Smooth muscle cell (in vitro differentiated cells): ENCODE results near the gene KRTAP4-11. TPM values are rescaled to one million over a fixed set of nuclear protein-coding genes. Genes with fewer than 3 reads are reported as not detected.
"Not testable (repeated sequence)": the region's sequence is repeated elsewhere in the genome, so short reads cannot be mapped to it uniquely, and the experiment has no call there.

ENCODE experiments used
- DNase-seq: peaks from one replicate; lab custom pipeline; 2025; ENCODE audit not compliant: unreplicated experiment; lab: John Stamatoyannopoulos, UW
- H2AFZ ChIP-seq: fragments of 200-600 bp; sonication (generic); 2 replicates; pipeline ENCODE4 v1.6.0; 2016; ENCODE audit warnings: antibody characterized with exemption, low read depth, mild to moderate bottlenecking
- H3F3A ChIP-seq: fragments of 200-600 bp; sonication (generic); 2 replicates; pipeline ENCODE4 v1.6.0; 2017; ENCODE audit warnings: antibody characterized with exemption, low read depth
- H3K27ac ChIP-seq: fragments of 200-600 bp; sonication (generic); 2 replicates; pipeline ENCODE4 v1.5.1; 2016; ENCODE audit warnings: low read depth, mild to moderate bottlenecking
- H3K27me3 ChIP-seq: fragments of 200-600 bp; sonication (generic); 2 replicates; pipeline ENCODE4 v1.6.1; 2016; ENCODE audit warnings: low read depth, mild to moderate bottlenecking
- H3K36me3 ChIP-seq: fragments of 200-600 bp; sonication (generic); 2 replicates; pipeline ENCODE4 v1.5.1; 2016; ENCODE audit warnings: low read depth
- H3K4me1 ChIP-seq: fragments of 200-600 bp; sonication (generic); 2 replicates; pipeline ENCODE4 v1.5.1; 2016; ENCODE audit warnings: low read depth
- H3K4me2 ChIP-seq: fragments of 200-600 bp; sonication (generic); 2 replicates; pipeline ENCODE4 v1.6.0; 2016; ENCODE audit warnings: mild to moderate bottlenecking
- H3K4me3 ChIP-seq: fragments of 200-600 bp; sonication (generic); 2 replicates; pipeline ENCODE4 v1.5.1; 2016; ENCODE audit warnings: mild to moderate bottlenecking
- H3K79me2 ChIP-seq: fragments of 200-600 bp; sonication (generic); 2 replicates; pipeline ENCODE4 v1.6.0; 2016; ENCODE audit warnings: low read depth, mild to moderate bottlenecking
- H3K9ac ChIP-seq: fragments of 200-600 bp; sonication (generic); 2 replicates; pipeline ENCODE4 v1.6.0; 2016; ENCODE audit warnings: low read depth
- H3K9me3 ChIP-seq: fragments of 200-600 bp; sonication (generic); replicated peaks from 2 replicates; pipeline ENCODE4 v1.5.1; 2016; ENCODE audit warnings: low read depth
- H4K20me1 ChIP-seq: fragments of 200-600 bp; sonication (generic); 2 replicates; pipeline ENCODE4 v1.6.0; 2016; ENCODE audit warnings: low read depth
- WGBS: methylation state at CpG from one replicate; pipeline ENCODE4 v1.1.7; 2016; ENCODE audit warnings: low lambda C conversion rate; 5-methylcytosine and 5-hydroxymethylcytosine counted together
- polyA plus RNA-seq: library from polyadenylated mRNA; unstranded; fragments of >200 nt; fragmentation: Nextera tagmentation; extraction: Ambion mirVana; gene quantifications from 2 replicates; pipeline ENCODE4 v1.2.1, GENCODE V29; 2016
- total RNA-seq: library from RNA; depleted of rRNA; stranded (reverse); fragments of >200 nt; gene quantifications from 2 replicates; pipeline ENCODE4 v1.2.3, GENCODE V29; 2014
- TF ChIP-seq, protein P1 (sequence below): fragments of 200-600 bp; sonication (generic); IDR thresholded peaks from 2 replicates; pipeline ENCODE4 v1.5.1; 2017; ENCODE audit warnings: borderline replicate concordance, mild to moderate bottlenecking, antibody characterized with exemption; ENCODE audit not compliant: insufficient read depth, poor library complexity, severe bottlenecking

Gene KRTAP4-11
- total and polyA plus RNA-seq, 2 experiments from 2014 or later = not detected

- TF ChIP-seq, protein P1, sequence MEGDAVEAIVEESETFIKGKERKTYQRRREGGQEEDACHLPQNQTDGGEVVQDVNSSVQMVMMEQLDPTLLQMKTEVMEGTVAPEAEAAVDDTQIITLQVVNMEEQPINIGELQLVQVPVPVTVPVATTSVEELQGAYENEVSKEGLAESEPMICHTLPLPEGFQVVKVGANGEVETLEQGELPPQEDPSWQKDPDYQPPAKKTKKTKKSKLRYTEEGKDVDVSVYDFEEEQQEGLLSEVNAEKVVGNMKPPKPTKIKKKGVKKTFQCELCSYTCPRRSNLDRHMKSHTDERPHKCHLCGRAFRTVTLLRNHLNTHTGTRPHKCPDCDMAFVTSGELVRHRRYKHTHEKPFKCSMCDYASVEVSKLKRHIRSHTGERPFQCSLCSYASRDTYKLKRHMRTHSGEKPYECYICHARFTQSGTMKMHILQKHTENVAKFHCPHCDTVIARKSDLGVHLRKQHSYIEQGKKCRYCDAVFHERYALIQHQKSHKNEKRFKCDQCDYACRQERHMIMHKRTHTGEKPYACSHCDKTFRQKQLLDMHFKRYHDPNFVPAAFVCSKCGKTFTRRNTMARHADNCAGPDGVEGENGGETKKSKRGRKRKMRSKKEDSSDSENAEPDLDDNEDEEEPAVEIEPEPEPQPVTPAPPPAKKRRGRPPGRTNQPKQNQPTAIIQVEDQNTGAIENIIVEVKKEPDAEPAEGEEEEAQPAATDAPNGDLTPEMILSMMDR = no peak
- Histone ChIP-seq H3K79me2 (no peaks in the 10 kb centered on the region), H3K27ac (peak overlapping the region; percentile 53), H3K9ac (no peak overlapping the region), H3K9me3 (peaks cover 2% of the 10 kb centered on the region), H3K4me1 (no peaks in the 10 kb centered on the region), H3K4me3 (no peak overlapping the region), H3K4me2 (no peak overlapping the region), H3K36me3 (no peaks in the 10 kb centered on the region), H3F3A (no peaks in the 10 kb centered on the region), H2AFZ (no peak overlapping the region), H4K20me1 (no peaks in the 10 kb centered on the region), H3K27me3 (no peaks in the 10 kb centered on the region)
- no peak for DNase-seq
- WGBS = 68% methylated on average over 3 of the region's 3 CpGs
Observed at GRCh38 chr17:41131979-41132378, 13.8 kb upstream of the KRTAP4-11 start.

GRCh38 chr17:41127371-41127770, 9.2 kb upstream of the KRTAP4-11 start:
- H3F3A ChIP-seq = no peaks in the 10 kb centered on the region
- 97% methylated on average over 1 of the region's 1 CpG for WGBS
- H3K9me3 ChIP-seq = no peaks in the 10 kb centered on the region
- TF ChIP-seq, protein P1 = no peak
- H3K4me2 ChIP-seq = no peak overlapping the region
- H3K4me1 ChIP-seq = no peaks in the 10 kb centered on the region
- DNase-seq = no peak
- H3K79me2 ChIP-seq = no peaks in the 10 kb centered on the region
- no peak overlapping the region for H2AFZ ChIP-seq
- H3K36me3 ChIP-seq = no peaks in the 10 kb centered on the region
- no peaks in the 10 kb centered on the region for H3K27me3 ChIP-seq
- no peak overlapping the region for H3K9ac ChIP-seq
- no peak overlapping the region for H3K27ac ChIP-seq
- no peaks in the 10 kb centered on the region for H4K20me1 ChIP-seq
- no peak overlapping the region for H3K4me3 ChIP-seq

DNA sequence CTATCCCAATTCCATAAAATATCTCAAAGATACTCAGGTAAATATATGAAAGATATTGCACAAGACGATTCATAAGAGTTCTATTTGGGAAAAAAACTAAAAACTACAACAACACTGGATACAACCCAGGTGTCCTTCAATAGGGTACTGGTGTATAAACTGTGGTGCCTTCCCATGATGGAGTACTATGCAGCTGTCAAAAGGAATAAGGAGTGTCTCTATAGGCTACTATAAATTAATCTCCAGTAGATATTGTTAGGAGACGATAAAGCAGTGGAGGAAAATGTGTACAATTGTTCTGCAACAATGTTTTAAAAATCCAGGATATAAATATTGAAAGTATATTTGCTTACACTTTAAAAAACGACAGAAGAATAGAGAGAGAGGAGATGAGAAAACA, 8.2 kb upstream of the KRTAP4-11 start:
- 87% methylated on average over 3 of the region's 3 CpGs for WGBS
- H3K27me3 ChIP-seq = no peaks in the 10 kb centered on the region
- TF ChIP-seq, protein P1 = no peak

DNA sequence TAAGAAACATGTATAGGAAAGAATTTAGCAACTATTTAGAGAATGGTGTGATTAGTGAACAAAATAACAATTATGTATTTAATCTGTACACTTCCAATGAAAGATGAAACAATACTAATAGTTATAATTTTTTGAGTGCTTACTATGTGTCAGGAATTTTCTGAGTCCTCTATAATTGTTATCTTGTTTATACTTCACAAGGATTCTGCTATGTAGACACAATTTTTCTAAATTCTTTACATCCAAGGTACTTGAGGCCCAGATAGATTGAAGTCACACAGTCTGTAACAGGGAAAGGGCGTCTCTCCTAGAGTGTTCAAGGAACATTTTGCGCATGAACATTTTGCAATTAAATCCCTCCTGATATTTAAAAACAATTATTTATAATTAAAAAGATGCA, 6.9 kb upstream of the KRTAP4-11 start:
- whole genome bisulfite sequencing = 94% methylated on average over 2 of the region's 2 CpGs
- no peaks in the 10 kb centered on the region for H3K4me1 ChIP-seq
- H3K4me3 ChIP-seq = no peak overlapping the region
- TF ChIP-seq, protein P1 = no peak
- no peaks in the 10 kb centered on the region for H3F3A ChIP-seq
- H3K4me2 ChIP-seq = no peak overlapping the region
- H3K9me3 ChIP-seq = no peaks in the 10 kb centered on the region
- H3K36me3 ChIP-seq = no peaks in the 10 kb centered on the region
- DNase-seq = no peak
- no peak overlapping the region for H2AFZ ChIP-seq
- no peaks in the 10 kb centered on the region for H3K79me2 ChIP-seq
- H3K27me3 ChIP-seq = no peaks in the 10 kb centered on the region
- H3K27ac ChIP-seq = no peak overlapping the region
- H3K9ac ChIP-seq = no peak overlapping the region
- H4K20me1 ChIP-seq = no peaks in the 10 kb centered on the region

More for the DNA sequence above, 8.2 kb upstream of the KRTAP4-11 start:
- Histone ChIP-seq H3F3A (no peaks in the 10 kb centered on the region), H3K4me3 (no peak overlapping the region), H3K9me3 (no peaks in the 10 kb centered on the region), H3K79me2 (no peaks in the 10 kb centered on the region), H3K36me3 (no peaks in the 10 kb centered on the region), H3K27ac (no peak overlapping the region), H2AFZ (no peak overlapping the region), H3K9ac (no peak overlapping the region), H4K20me1 (no peaks in the 10 kb centered on the region), H3K4me2 (no peak overlapping the region), H3K4me1 (no peaks in the 10 kb centered on the region)
- no peak for DNase-seq

DNA sequence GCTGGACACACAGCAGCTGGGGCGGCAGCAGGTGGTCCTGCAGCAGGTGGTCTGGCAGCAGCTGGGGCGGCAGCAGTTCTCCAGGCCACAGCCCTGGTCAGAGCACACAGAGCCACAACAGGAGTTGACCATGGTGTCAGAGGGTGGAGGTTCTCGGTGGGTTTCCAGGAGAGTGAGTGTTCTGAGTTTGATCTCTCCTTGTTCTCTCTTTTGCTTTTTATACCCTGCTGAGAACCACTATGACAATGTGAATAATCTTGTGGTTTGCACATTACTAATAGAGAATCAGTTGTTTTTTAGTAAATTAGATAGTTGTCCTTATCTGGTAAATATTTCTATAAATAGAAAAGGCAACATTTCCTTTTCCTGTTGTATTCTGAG, 5.8 kb upstream of the KRTAP4-11 start, which contains the start of gene KRTAP4-12:
Gene KRTAP4-12 (minus strand): TSS at position 192 of the 381 bp plus-strand sequence. CDS start 60 bp downstream, at position 132.
- WGBS = 87% methylated on average over 3 of the region's 3 CpGs
- not testable (repeated sequence) for H2AFZ ChIP-seq, H4K20me1 ChIP-seq, H3K9ac ChIP-seq, H3K4me3 ChIP-seq, H3K79me2 ChIP-seq, H3F3A ChIP-seq, H3K36me3 ChIP-seq, H3K9me3 ChIP-seq, H3K27ac ChIP-seq, DNase-seq, H3K27me3 ChIP-seq, H3K4me1 ChIP-seq, H3K4me2 ChIP-seq
